Epithelial cell of esophagus (primary cell): Measurements from ENCODE around the gene CRABP2.

Experiments used
- DNase-seq: peaks from one replicate; pipeline ENCODE4 v3.0.0; 2010; ENCODE audit warnings: low read depth
- H3K4me3 ChIP-seq: 2 replicates; pipeline ENCODE4 v1.5.1; 2011; ENCODE audit warnings: mild to moderate bottlenecking, low read length, control low read depth
- CTCF ChIP-seq: IDR thresholded peaks from 2 replicates; pipeline ENCODE4 v1.5.1; 2011; ENCODE audit warnings: low read depth, mild to moderate bottlenecking, low read length, control low read depth, inconsistent platforms; ENCODE audit not compliant: insufficient read depth; ENCODE audit errors: missing control alignments

Gene CRABP2

GRCh38 chr1:156728599-156729462 is 23.4 kb upstream of the CRABP2 start, which contains the start of gene ISG20L2:
Gene ISG20L2 (minus strand): TSS chr1:156728766. CDS start chr1:156727652, 1,114 bp downstream.
- peak within 1 kb of the TSS; percentile 99 for H3K4me3 ChIP-seq
- DNase-seq: peak; percentile 98
- no peak for TF ChIP-seq CTCF

- peak within 1 kb of the TSS; percentile 99 for H3K4me3 ChIP-seq
- DNase-seq: peak; percentile 88
- no peak for TF ChIP-seq CTCF
Measured at GRCh38 chr1:156727926-156728598, 22.7 kb upstream of the CRABP2 start, which contains the start of gene METTL25B. Gene METTL25B (plus strand): TSS chr1:156728469. CDS start chr1:156729105, 636 bp downstream.

GRCh38 chr1:156727492-156727891 is 22.1 kb upstream of the CRABP2 start:
- DNase-seq: no peak
- TF ChIP-seq CTCF: no peak
- H3K4me3 ChIP-seq: peak overlapping the region; percentile 99

GRCh38 chr1:156726549-156727226 is 21.3 kb upstream of the CRABP2 start:
- peak overlapping the region; percentile 99 for H3K4me3 ChIP-seq
- TF ChIP-seq CTCF: peak; percentile 72
- DNase-seq: peak; percentile 79

GRCh38 chr1:156725683-156726280 is 20.4 kb upstream of the CRABP2 start:
- peak; percentile 87 for DNase-seq
- peak overlapping the region; percentile 99 for H3K4me3 ChIP-seq
- TF ChIP-seq CTCF: peak; percentile 94

- no peak for DNase-seq
- H3K4me3 ChIP-seq: no peak overlapping the region
- TF ChIP-seq CTCF: no peak
Measured at GRCh38 chr1:156721535-156721934, 16.2 kb upstream of the CRABP2 start.
